GM12891 (cell line): Measurements from ENCODE around the gene PPFIBP1.

Experiments used
- PAX5 ChIP-seq: IDR thresholded peaks from 2 replicates; pipeline ENCODE4 v1.6.1; 2011; ENCODE audit warnings: low read length, moderate library complexity, mild to moderate bottlenecking; ENCODE audit not compliant: insufficient read depth, severe bottlenecking
- POLR2A ChIP-seq: IDR thresholded peaks from 2 replicates; pipeline ENCODE4 v1.6.1; 2011; ENCODE audit warnings: low read depth, low read length, control low read depth
- POLR2AphosphoS5 ChIP-seq: IDR thresholded peaks from 2 replicates; pipeline ENCODE4 v1.6.1; 2011; ENCODE audit warnings: low read depth, low read length, control low read depth
- TAF1 ChIP-seq: IDR thresholded peaks from 2 replicates; pipeline ENCODE4 v1.6.1; 2011; ENCODE audit warnings: low read depth, low read length, control low read depth

DNA sequence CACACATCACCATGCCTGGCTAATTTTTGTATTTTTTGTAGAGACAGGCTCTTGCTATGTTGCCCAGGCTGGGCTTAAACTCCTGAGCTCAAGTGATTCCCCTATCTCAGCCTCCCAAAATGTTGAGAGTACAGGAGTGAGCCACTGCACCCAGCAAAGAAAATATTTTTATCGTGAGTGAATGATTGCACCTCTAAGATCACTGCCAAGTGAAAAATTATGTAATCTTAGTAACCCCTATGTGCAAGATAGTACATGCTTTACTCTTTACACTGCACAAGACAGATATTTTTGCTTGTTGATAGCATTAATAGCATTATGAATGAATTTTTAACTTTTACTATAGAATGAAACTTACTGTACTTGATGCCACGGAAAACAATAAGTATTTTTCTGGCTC is 183.2 kb downstream of the PPFIBP1 start:
- no peak for TF ChIP-seq POLR2A
- TF ChIP-seq TAF1, result no peak
- TF ChIP-seq POLR2AphosphoS5, result no peak
- no peak for TF ChIP-seq PAX5
